Measurements from ENCODE around the gene EEF2KMT. TPM values are rescaled to one million over a fixed set of nuclear protein-coding genes. Genes with fewer than 3 reads are reported as not detected.

EEF2KMT gene
- total and polyA plus RNA-seq, 9 of the 15 experiments (the other 6 are each of a cell fraction or from before 2014, with no cell fraction given): 4.2 to 22.7 (median 12.8) TPM

GRCh38 chr16:5066511-5066910 is 31.1 kb downstream of the EEF2KMT start:
- Histone ChIP-seq H3K27ac (ENCODE audit: extremely low read depth, low read depth, low read length) (no peak overlapping the region), H3K27me3 (ENCODE audit: control insufficient read depth in 2 of 2, insufficient read depth in 2 of 2, low read length in 2 of 2) (peaks cover 35 to 51% of the 10 kb centered on the region in 2 experiments; a peak in 4 of 5 replicates), H3K4me3 (no peak overlapping the region), H2AFZ (ENCODE audit: low read depth, low read length) (no peak overlapping the region), H3K4me2 (ENCODE audit: insufficient read depth, low read length) (no peak overlapping the region), H3K9me3 (replicated peaks; ENCODE audit: control insufficient read depth, insufficient read depth, low read depth, low read length) (peaks cover 5% of the 10 kb centered on the region; the same call in 1 of the 2 replicates), H3K79me2 (ENCODE audit: control insufficient read depth, insufficient read depth, low read length) (no peaks in the 10 kb centered on the region), H3K36me3 (ENCODE audit: control insufficient read depth, insufficient read depth, low read length) (no peaks in the 10 kb centered on the region), H4K20me1 (replicated peaks; ENCODE audit: control insufficient read depth, insufficient read depth, low read length) (0 out of 2 replicates have a peak, but pooled peaks cover 4% of the 10 kb centered on the region), H3K4me1 (replicated peaks in 1 of 2; ENCODE audit: control insufficient read depth in 2 of 2, insufficient read depth in 2 of 2, low read length in 2 of 2) (peaks cover 0 to 6% of the 10 kb centered on the region in 2 experiments; a peak in 3 of 5 replicates), H3K9ac (ENCODE audit: insufficient read depth in 1 of 2, low read depth in 2 of 2, low read length in 2 of 2) (no peak overlapping the region), H3K9me1 (ENCODE audit: control insufficient read depth, insufficient read depth, low read length) (no peaks in the 10 kb centered on the region)
- ChIA-PET CTCF (ENCODE audit: low intra/inter-chr PET ratio) (no interaction called here), POLR2A (interaction anchor here (0.6 kb wide), 1 partner anchor 298 kb away, joined by 4 read pairs; no protein-coding TSS in a partner anchor)
- intact Hi-C loops (cut with micrococcal nuclease): no loop called here
- TF ChIP-seq SMAD1 (IDR thresholded peaks at IDR 0.05; ENCODE audit: low read depth, low read length, partially characterized antibody): no peak
- no peak for TF ChIP-seq ZBTB5 (IDR thresholded peaks at IDR 0.05)
- TF ChIP-seq RUNX1 (IDR thresholded peaks at IDR 0.05; ENCODE audit: low read depth): no peak
- no peak for TF ChIP-seq PPARD (CRISPR knock-in tag; IDR thresholded peaks at IDR 0.05)
- no peak for TF ChIP-seq PTBP1 (IDR thresholded peaks at IDR 0.05; ENCODE audit: low read depth, low read length)
- TF ChIP-seq HDAC2 (IDR thresholded peaks at IDR 0.05): no peak
- no peak for TF ChIP-seq E4F1 (CRISPR knock-in tag; IDR thresholded peaks at IDR 0.05; ENCODE audit: borderline replicate concordance)
- TF ChIP-seq, protein P1, sequence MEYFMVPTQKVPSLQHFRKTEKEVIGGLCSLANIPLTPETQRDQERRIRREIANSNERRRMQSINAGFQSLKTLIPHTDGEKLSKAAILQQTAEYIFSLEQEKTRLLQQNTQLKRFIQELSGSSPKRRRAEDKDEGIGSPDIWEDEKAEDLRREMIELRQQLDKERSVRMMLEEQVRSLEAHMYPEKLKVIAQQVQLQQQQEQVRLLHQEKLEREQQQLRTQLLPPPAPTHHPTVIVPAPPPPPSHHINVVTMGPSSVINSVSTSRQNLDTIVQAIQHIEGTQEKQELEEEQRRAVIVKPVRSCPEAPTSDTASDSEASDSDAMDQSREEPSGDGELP (CRISPR knock-in tag; IDR thresholded peaks at IDR 0.05; ENCODE audit: borderline replicate concordance): no peak
- no peak for TF ChIP-seq NCOA6 (IDR thresholded peaks at IDR 0.05)
- no peak for TF ChIP-seq CCNT2 (IDR thresholded peaks at IDR 0.05; ENCODE audit: borderline replicate concordance, extremely low read depth, insufficient read length, low read depth, low read length)
- TF ChIP-seq ZFP1 (CRISPR knock-in tag; IDR thresholded peaks at IDR 0.05): no peak
- TF ChIP-seq CC2D1A (IDR thresholded peaks at IDR 0.05): no peak
- no peak for TF ChIP-seq SAFB (IDR thresholded peaks at IDR 0.05; ENCODE audit: borderline replicate concordance, low read depth, low read length)
- TF ChIP-seq XRCC5 (IDR thresholded peaks at IDR 0.05; ENCODE audit: low read depth, low read length): no peak
- TF ChIP-seq RNF219 (CRISPR knock-in tag; IDR thresholded peaks at IDR 0.05): no peak
- in situ Hi-C loops (cut with MboI): no loop called here
- BruUV-seq (replicated peaks): no TSS peak
- ATAC-seq (no peak), FAIRE-seq (no peak), DNase-seq (ENCODE audit: extremely low read depth in 1 of 4, low spot score in 3 of 4) (peak in 1 of 4 experiments; percentile 0)
- 1% methylated on average over 6 of the region's 6 CpGs for WGBS (ENCODE audit: insufficient coverage, low coverage, missing lambda C conversion rate)

Data from K562 (cell line).